T-cell (primary cell): ENCODE data around the gene BTBD17. TPM values are rescaled to one million over a fixed set of nuclear protein-coding genes. Genes with fewer than 3 reads are reported as not detected.

Experiments
- ATAC-seq, 4 experiments: fragments of 200-7000 bp in 3 of 4; fragments of 150-1000 bp in 1 of 4; cut with Tn5 transposase; replicated peaks in 1 of 4; 1 replicate in 3 of 4; 2 replicates in 1 of 4; pipeline ENCODE4 v1.10.0; 2021; ENCODE audit warnings: moderate library complexity in 3 of 4, mild to moderate bottlenecking in 2 of 4, moderate number of reproducible peaks in 1 of 4
- CTCF ChIA-PET, 2 donors: fragments of 300-600 bp; sonication (Branson Sonifier 250); formaldehyde crosslinking; loops; one replicate each; lab custom pipeline; 2022; ENCODE audit warnings: antibody characterized with exemption in 2 of 2; lab: Charles Lee
- POLR2A ChIA-PET, 2 donors: fragments of 300-600 bp; sonication (Branson Sonifier 250); formaldehyde crosslinking; loops; one replicate each; lab custom pipeline; 2022; ENCODE audit warnings: antibody characterized with exemption in 2 of 2; lab: Charles Lee
- DNase-seq, 35 experiments: peaks; one replicate each; pipeline versions ENCODE4 v3.0.0 to v3.0.0-alpha.2; 2013 to 2023
- H3K27ac ChIP-seq: one replicate; pipeline ENCODE4 v1.5.1; 2013; ENCODE audit warnings: low read length
- H3K27me3 ChIP-seq, 2 experiments: replicated peaks in 1 of 2; 1 replicate in 1 of 2; 2 replicates in 1 of 2; pipeline versions ENCODE4 v1.6.1 to v1.7.0; 2013; ENCODE audit warnings: low read length in 1 of 2, mixed read lengths in 1 of 2; ENCODE audit not compliant: control insufficient read depth in 2 of 2, insufficient read depth in 2 of 2; ENCODE audit errors: extremely low read depth in 1 of 2
- H3K36me3 ChIP-seq, 2 donors: 1 replicate in 1 of 2; 2 replicates in 1 of 2; pipeline versions ENCODE4 v1.6.1 to v1.7.0; 2013; ENCODE audit warnings: low read length in 1 of 2; ENCODE audit not compliant: control insufficient read depth in 2 of 2, insufficient read depth in 1 of 2; ENCODE audit errors: extremely low read depth in 1 of 2
- H3K4me1 ChIP-seq, 2 experiments: 1 replicate in 1 of 2; 2 replicates in 1 of 2; pipeline versions ENCODE4 v1.6.1 to v1.7.0; 2013; ENCODE audit warnings: low read length in 2 of 2, mixed read lengths in 1 of 2; ENCODE audit not compliant: insufficient read depth in 2 of 2, control insufficient read depth in 1 of 2; ENCODE audit errors: extremely low read depth in 1 of 2
- H3K4me3 ChIP-seq, 2 donors: 1 replicate in 1 of 2; 2 replicates in 1 of 2; pipeline versions ENCODE4 v1.5.1 to v1.7.0; 2013; ENCODE audit warnings: mild to moderate bottlenecking in 2 of 2, low read length in 1 of 2, moderate library complexity in 1 of 2; ENCODE audit not compliant: control insufficient read depth in 1 of 2; ENCODE audit errors: extremely low read depth in 1 of 2
- H3K9me3 ChIP-seq: 2 replicates; pipeline ENCODE4 v1.7.0; 2013
- H3K27ac Mint-ChIP-seq, 2 donors: one replicate each; pipeline ENCODE4 v1.8.0; 2020 to 2021; ENCODE audit warnings: mild to moderate bottlenecking in 2 of 2, mixed read lengths in 2 of 2
- H3K27me3 Mint-ChIP-seq, 2 donors: one replicate each; pipeline ENCODE4 v1.8.0; 2021 to 2022; ENCODE audit warnings: mixed read lengths in 2 of 2
- H3K36me3 Mint-ChIP-seq: one replicate; pipeline ENCODE4 v1.8.0; 2021; ENCODE audit warnings: mixed read lengths
- H3K4me1 Mint-ChIP-seq, 3 donors: one replicate each; pipeline ENCODE4 v1.8.0; 2020 to 2022; ENCODE audit warnings: mixed read lengths in 3 of 3, mild to moderate bottlenecking in 1 of 3
- H3K4me3 Mint-ChIP-seq, 3 donors: one replicate each; pipeline ENCODE4 v1.8.0; 2020 to 2022; ENCODE audit warnings: mild to moderate bottlenecking in 3 of 3, mixed read lengths in 3 of 3, moderate library complexity in 3 of 3
- H3K9me3 Mint-ChIP-seq, 3 donors: one replicate each; pipeline ENCODE4 v1.8.0; 2020 to 2022; ENCODE audit warnings: mixed read lengths in 3 of 3
- WGBS: methylation state at CpG from one replicate; pipeline ENCODE4 v1.1.5; 2013; ENCODE audit warnings: missing lambda C conversion rate; ENCODE audit not compliant: insufficient coverage; 5-methylcytosine and 5-hydroxymethylcytosine counted together
- total RNA-seq, 35 experiments: library from RNA in 6 of 35; stranded (reverse) in 6 of 35; fragments of 120-200 nt in 1 of 35; gene quantifications; one replicate each; pipeline versions ENCODE4 v1.2.1 to v1.2.4 and lab custom pipeline; 2013 to 2026

Gene BTBD17
- total RNA-seq, 5 donors from 2014 or later (not counting 1 experiment from before 2014, with no cell fraction given) = 0.26 TPM; not detected in 4

DNA sequence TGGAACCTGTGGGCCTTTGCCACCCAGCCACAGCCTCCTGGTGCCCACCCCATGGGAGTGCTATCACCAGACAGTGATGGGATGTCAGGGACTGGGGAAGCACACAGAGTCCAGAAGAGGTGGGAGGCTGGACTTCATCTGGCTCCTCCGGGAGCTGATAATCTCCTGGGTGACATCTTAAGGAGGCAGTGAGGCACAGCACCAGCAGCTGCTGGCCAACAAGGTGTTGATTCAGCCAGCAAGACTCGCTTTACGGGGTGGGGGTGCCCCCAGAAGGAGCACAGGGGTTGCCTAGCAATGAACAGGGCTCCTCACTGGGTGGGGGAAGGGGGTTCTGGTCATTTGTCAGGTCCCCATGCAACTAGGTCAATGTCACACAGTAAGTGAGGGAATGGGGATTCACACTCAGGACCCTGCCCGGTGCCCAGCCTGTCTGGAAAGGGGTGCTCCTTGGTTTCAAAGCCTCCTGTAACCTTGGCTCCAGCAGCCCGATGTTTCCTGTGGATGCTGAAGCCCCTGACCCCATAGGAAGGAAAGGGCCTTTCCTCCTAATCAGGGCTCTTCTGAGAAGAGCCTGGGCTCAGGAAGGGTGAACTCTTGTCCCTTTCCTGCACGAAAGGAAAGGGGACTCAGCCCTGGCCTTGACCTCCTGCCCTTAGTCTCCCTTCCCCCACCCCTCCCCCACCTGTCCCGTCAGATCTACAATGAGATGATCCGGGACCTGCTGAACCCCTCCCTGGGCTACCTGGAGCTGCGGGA lies 18.0 kb downstream of the BTBD17 start:
- ChIA-PET CTCF (interaction anchor here in 1 of 2 donors (1.0 kb wide), 1 partner anchor 20 kb away, joined by 3 read pairs; no protein-coding TSS in a partner anchor), POLR2A (interaction anchor here in 1 of 2 donors (0.5 kb wide), 1 partner anchor 10 kb away, joined by 5 read pairs; no protein-coding TSS in a partner anchor)
- Histone ChIP-seq H3K27ac (no peak overlapping the region), H3K27me3 (peaks cover 0 to 45% of the 10 kb centered on the region in 2 experiments), H3K9me3 (no peaks in the 10 kb centered on the region), H3K36me3 (no peaks in the 10 kb centered on the region), H3K4me1 (no peaks in the 10 kb centered on the region), H3K4me3 (no peak overlapping the region)
- Mint-ChIP-seq H3K27ac (no peak overlapping the region), H3K9me3 (no peaks in the 10 kb centered on the region), H3K4me3 (no peak overlapping the region), H3K27me3 (peaks cover 4 to 9% of the 10 kb centered on the region in 2 donors), H3K4me1 (no peaks in the 10 kb centered on the region), H3K36me3 (no peaks in the 10 kb centered on the region)
- 80% methylated on average over 7 of the region's 9 CpGs for WGBS
- no peak for ATAC-seq
- DNase-seq = no peak

- no peaks in the 10 kb centered on the region for H3K9me3 ChIP-seq
- 94% methylated on average over 5 of the region's 8 CpGs for WGBS
- Mint-ChIP-seq H3K4me3 (no peak overlapping the region), H3K27ac (no peak overlapping the region), H3K36me3 (no peaks in the 10 kb centered on the region), H3K4me1 (no peaks in the 10 kb centered on the region), H3K27me3 (peaks cover 3 to 6% of the 10 kb centered on the region in 2 donors), H3K9me3 (no peaks in the 10 kb centered on the region)
- POLR2A ChIA-PET = interaction anchor here in 1 of 2 donors (0.5 kb wide), 1 partner anchor 9 kb away, joined by 5 read pairs; no protein-coding TSS in a partner anchor
- H3K4me1 ChIP-seq = no peaks in the 10 kb centered on the region
- no peaks in the 10 kb centered on the region for H3K36me3 ChIP-seq
- DNase-seq (no peak), ATAC-seq (no peak)
- CTCF ChIA-PET = interaction anchor here in 1 of 2 donors (1.0 kb wide), 1 partner anchor 21 kb away, joined by 3 read pairs; no protein-coding TSS in a partner anchor
- no peak overlapping the region for H3K27ac ChIP-seq
- no peak overlapping the region for H3K4me3 ChIP-seq
- H3K27me3 ChIP-seq = peaks cover 0 to 48% of the 10 kb centered on the region in 2 experiments
Observed at GRCh38 chr17:74343121-74343520, 18.5 kb downstream of the BTBD17 start.

DNA sequence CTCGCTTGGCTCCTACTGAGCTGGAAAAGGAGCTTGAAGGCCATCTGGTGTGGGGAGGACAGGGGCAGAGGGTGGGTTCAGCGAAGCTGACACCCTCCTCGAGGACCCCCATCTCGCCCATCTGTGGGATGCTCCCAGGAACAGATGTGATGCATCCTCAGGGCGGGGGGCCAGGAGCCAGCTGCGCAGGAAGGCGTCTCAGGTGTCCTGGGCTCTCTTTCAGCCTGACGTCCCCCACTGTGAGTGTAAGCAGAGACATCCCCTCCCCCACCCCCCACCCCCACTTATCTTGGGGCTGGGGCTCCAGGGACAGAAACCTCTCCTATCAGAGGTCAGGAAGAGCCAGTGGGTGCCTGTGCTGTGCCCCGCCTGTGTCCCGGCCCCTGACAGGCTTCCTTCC lies 19.4 kb downstream of the BTBD17 start:
- DNase-seq (no peak), ATAC-seq (no peak)
- Mint-ChIP-seq H3K36me3 (no peaks in the 10 kb centered on the region), H3K9me3 (no peaks in the 10 kb centered on the region), H3K4me1 (no peaks in the 10 kb centered on the region), H3K27ac (no peak overlapping the region), H3K4me3 (no peak overlapping the region), H3K27me3 (peaks cover 0 to 3% of the 10 kb centered on the region in 2 donors)
- H3K4me3 ChIP-seq = no peak overlapping the region
- H3K9me3 ChIP-seq = no peaks in the 10 kb centered on the region
- H3K4me1 ChIP-seq = no peaks in the 10 kb centered on the region
- H3K27me3 ChIP-seq = peaks cover 0 to 54% of the 10 kb centered on the region in 2 experiments
- H3K27ac ChIP-seq = no peak overlapping the region
- CTCF ChIA-PET = no interaction called here
- no peaks in the 10 kb centered on the region for H3K36me3 ChIP-seq
- 69% methylated on average over 6 of the region's 10 CpGs for WGBS
- POLR2A ChIA-PET = no interaction called here

GRCh38 chr17:74340470-74341023 lies 21.1 kb downstream of the BTBD17 start:
- no peaks in the 10 kb centered on the region for H3K9me3 Mint-ChIP-seq
- H3K4me1 Mint-ChIP-seq = no peaks in the 10 kb centered on the region
- H3K36me3 Mint-ChIP-seq = no peaks in the 10 kb centered on the region
- H3K27ac ChIP-seq = no peak overlapping the region
- H3K4me3 ChIP-seq = no peak overlapping the region
- H3K4me1 ChIP-seq = no peaks in the 10 kb centered on the region
- peaks cover 0 to 50% of the 10 kb centered on the region in 2 experiments for H3K27me3 ChIP-seq
- no peak overlapping the region for H3K4me3 Mint-ChIP-seq
- H3K36me3 ChIP-seq = no peaks in the 10 kb centered on the region
- H3K9me3 ChIP-seq = no peaks in the 10 kb centered on the region
- ChIA-PET POLR2A (no interaction called here), CTCF (no interaction called here)
- H3K27me3 Mint-ChIP-seq = no peaks in the 10 kb centered on the region
- ATAC-seq (no peak), DNase-seq (no peak)
- H3K27ac Mint-ChIP-seq = no peak overlapping the region
- 69% methylated on average over 6 of the region's 13 CpGs for WGBS

DNA sequence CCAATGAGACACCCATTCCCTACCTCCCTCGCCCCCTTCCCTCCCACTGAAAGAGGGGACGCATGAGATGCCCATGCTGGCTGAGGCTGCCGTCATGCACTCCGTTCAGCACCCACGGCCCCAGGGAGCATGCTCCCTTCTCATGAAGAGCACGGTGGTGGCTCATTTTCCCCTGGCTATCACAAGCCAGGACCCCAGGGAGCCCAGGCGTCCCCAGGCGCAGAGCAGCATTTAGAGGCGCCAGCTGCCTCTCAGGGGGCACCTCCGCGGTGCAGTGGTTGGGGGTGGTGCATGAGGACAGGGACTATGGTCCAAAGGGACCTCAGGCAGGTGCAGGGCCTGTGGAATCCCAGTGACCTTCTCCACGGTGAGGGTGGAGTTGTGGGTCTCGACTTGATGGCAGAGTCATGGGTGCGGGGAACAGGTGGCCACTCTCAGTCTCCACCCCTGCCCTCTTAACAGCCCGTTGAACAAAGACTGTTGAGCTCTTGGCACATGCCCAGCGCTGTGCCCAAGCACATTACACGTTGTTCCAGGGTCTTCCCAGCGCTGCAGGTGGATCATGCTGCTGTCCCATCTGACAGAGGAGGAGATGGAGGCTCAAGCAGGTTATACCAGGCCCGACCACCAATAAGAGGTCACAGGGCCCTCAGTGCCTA lies 22.0 kb downstream of the BTBD17 start:
- Mint-ChIP-seq H3K27ac (no peak overlapping the region), H3K9me3 (no peaks in the 10 kb centered on the region), H3K36me3 (no peaks in the 10 kb centered on the region), H3K27me3 (no peaks in the 10 kb centered on the region), H3K4me1 (no peaks in the 10 kb centered on the region), H3K4me3 (no peak overlapping the region)
- no peaks in the 10 kb centered on the region for H3K4me1 ChIP-seq
- no peaks in the 10 kb centered on the region for H3K9me3 ChIP-seq
- no peak overlapping the region for H3K4me3 ChIP-seq
- no peak overlapping the region for H3K27ac ChIP-seq
- DNase-seq = no peak
- 74% methylated on average over 13 of the region's 19 CpGs for WGBS
- peaks cover 0 to 42% of the 10 kb centered on the region in 2 experiments for H3K27me3 ChIP-seq
- CTCF ChIA-PET = no interaction called here
- ATAC-seq = no peak
- H3K36me3 ChIP-seq = no peaks in the 10 kb centered on the region
- POLR2A ChIA-PET = no interaction called here

GRCh38 chr17:74337834-74338500 lies 23.7 kb downstream of the BTBD17 start:
- DNase-seq (no peak), ATAC-seq (no peak)
- no peak overlapping the region for H3K27ac ChIP-seq
- H3K9me3 Mint-ChIP-seq = no peaks in the 10 kb centered on the region
- 88% methylated on average over 11 of the region's 12 CpGs for WGBS
- no peaks in the 10 kb centered on the region for H3K4me1 Mint-ChIP-seq
- H3K27ac Mint-ChIP-seq = no peak overlapping the region
- CTCF ChIA-PET = interaction anchor here in 1 of 2 donors (0.6 kb wide), 1 partner anchor 34 kb away, joined by 5 read pairs; no protein-coding TSS in a partner anchor
- H3K27me3 Mint-ChIP-seq = no peaks in the 10 kb centered on the region
- POLR2A ChIA-PET = no interaction called here
- no peaks in the 10 kb centered on the region for H3K4me1 ChIP-seq
- peaks cover 0 to 30% of the 10 kb centered on the region in 2 experiments for H3K27me3 ChIP-seq
- H3K9me3 ChIP-seq = no peaks in the 10 kb centered on the region
- no peaks in the 10 kb centered on the region for H3K36me3 ChIP-seq
- no peak overlapping the region for H3K4me3 ChIP-seq
- no peak overlapping the region for H3K4me3 Mint-ChIP-seq
- H3K36me3 Mint-ChIP-seq = no peaks in the 10 kb centered on the region
